Measurements from ENCODE around the gene ADD3. TPM values are rescaled to one million over a fixed set of nuclear protein-coding genes. Genes with fewer than 3 reads are reported as not detected.

The ADD3 gene
- total and polyA plus RNA-seq, 2 of the 13 experiments (the other 11 are each of a cell fraction or from before 2014, with no cell fraction given), result 44.7 to 57.5 TPM

DNA sequence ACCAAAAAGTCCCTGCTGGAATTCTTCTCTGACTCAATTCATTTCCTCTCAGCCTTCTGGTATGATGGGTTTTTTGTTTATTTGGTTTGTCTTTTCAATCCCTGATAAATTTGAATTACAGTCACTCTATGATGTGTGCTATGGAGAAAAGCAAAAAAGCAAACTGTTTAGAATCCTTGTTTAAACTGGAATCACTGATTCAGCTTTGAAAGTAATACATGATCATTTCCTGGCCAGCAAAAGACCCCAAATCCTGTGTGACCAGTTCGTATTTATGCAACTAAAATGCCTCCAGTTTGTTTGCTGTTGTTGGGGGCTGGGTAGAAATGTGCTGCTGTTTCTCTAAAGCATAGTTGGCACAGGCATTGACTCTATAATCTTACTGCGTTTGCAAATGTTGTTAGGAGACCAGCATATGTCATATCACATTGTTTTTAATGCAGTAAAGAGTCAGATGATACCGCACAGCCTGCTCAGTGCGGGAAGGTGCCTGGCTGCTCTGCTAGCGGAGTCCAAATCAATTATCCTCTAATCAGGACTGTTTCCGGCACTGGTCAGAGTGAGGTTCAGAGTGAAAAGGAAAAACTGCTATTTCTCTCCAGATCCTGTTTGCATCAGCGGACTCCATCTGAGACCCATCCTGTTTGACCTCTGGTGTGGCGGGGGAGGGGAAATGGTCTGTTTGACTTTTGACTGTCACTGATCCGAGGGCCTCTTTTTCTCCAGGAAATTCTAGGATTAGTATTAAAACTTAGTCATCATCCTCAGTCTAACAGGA lies 40.6 kb upstream of the ADD3 start (continued):
- no peak for TF ChIP-seq ZBTB40 (IDR thresholded peaks at IDR 0.05)
- no peak for TF ChIP-seq ZBTB40 (CRISPR knock-in tag; IDR thresholded peaks at IDR 0.05)
- no peak for TF ChIP-seq ZNF766 (CRISPR knock-in tag; IDR thresholded peaks at IDR 0.05; ENCODE audit: borderline replicate concordance)
- TF ChIP-seq NCOA1 (CRISPR knock-in tag; IDR thresholded peaks at IDR 0.05), result no peak
- TF ChIP-seq YEATS4 (CRISPR knock-in tag; IDR thresholded peaks at IDR 0.05; ENCODE audit: borderline replicate concordance), result no peak
- TF ChIP-seq ZNF788 (CRISPR knock-in tag; IDR thresholded peaks at IDR 0.05; ENCODE audit: borderline replicate concordance), result no peak
- 0 out of 2 replicates have a peak, but pooled peaks have one; percentile 26 for TF ChIP-seq HIC2 (CRISPR knock-in tag; IDR thresholded peaks at IDR 0.05; ENCODE audit: low read depth)
- peak; percentile 83 for TF ChIP-seq BCL6 (CRISPR knock-in tag; IDR thresholded peaks at IDR 0.05)
- TF ChIP-seq ZNF513 (CRISPR knock-in tag; conservative IDR thresholded peaks at IDR 0.05), result no peak
- TF ChIP-seq BATF2 (CRISPR knock-in tag; IDR thresholded peaks at IDR 0.05), result no peak
- TF ChIP-seq IRX3 (CRISPR knock-in tag; IDR thresholded peaks at IDR 0.05; ENCODE audit: borderline replicate concordance, low read depth), result no peak
- no peak for TF ChIP-seq SMYD3 (CRISPR knock-in tag; IDR thresholded peaks at IDR 0.05)
- no peak for TF ChIP-seq ZSCAN12 (CRISPR knock-in tag; IDR thresholded peaks at IDR 0.05)
- TF ChIP-seq TIGD3 (CRISPR knock-in tag; IDR thresholded peaks at IDR 0.05; ENCODE audit: borderline replicate concordance), result no peak

Measured in HepG2 (cell line).